Sigmoid colon (tissue), 4 donors: ENCODE data around the gene USP44.

Experiments used
- CTCF ChIP-seq, 4 experiments: fragments of 450-650 bp in 3 of 4; fragments of 200-600 bp in 1 of 4; IDR thresholded peaks; one replicate each; pipeline ENCODE4 v1.5.1; 2016 to 2019; ENCODE audit warnings: antibody characterized with exemption in 4 of 4, mild to moderate bottlenecking in 3 of 4, moderate library complexity in 2 of 4
- EP300 ChIP-seq, 4 donors: sonication (generic); formaldehyde crosslinking; IDR thresholded peaks; one replicate each; pipeline ENCODE4 v1.6.1; 2017; ENCODE audit warnings: antibody characterized with exemption in 4 of 4
- POLR2A ChIP-seq, 2 donors: fragments of 450-650 bp; IDR thresholded peaks; one replicate each; pipeline ENCODE4 v1.6.1; 2016; ENCODE audit warnings: antibody characterized with exemption in 2 of 2, mild to moderate bottlenecking in 2 of 2, moderate library complexity in 2 of 2

- TF ChIP-seq POLR2A (IDR thresholded peaks at IDR 0.05), result no peak
- no peak for TF ChIP-seq EP300 (IDR thresholded peaks at IDR 0.05)
- TF ChIP-seq CTCF (IDR thresholded peaks at IDR 0.05), result no peak
Observed at GRCh38 chr12:95494888-95495287, 56.4 kb downstream of the USP44 start.
